ENCODE measurements around the gene PPP1R14D.
"Not testable (repeated sequence)": the region's sequence is repeated elsewhere in the genome, so short reads cannot be mapped to it uniquely, and the experiment has no call there.

PPP1R14D gene, protein sequence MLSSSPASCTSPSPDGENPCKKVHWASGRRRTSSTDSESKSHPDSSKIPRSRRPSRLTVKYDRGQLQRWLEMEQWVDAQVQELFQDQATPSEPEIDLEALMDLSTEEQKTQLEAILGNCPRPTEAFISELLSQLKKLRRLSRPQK
- total RNA-seq = 0 reads per million in 4 donors

DNA sequence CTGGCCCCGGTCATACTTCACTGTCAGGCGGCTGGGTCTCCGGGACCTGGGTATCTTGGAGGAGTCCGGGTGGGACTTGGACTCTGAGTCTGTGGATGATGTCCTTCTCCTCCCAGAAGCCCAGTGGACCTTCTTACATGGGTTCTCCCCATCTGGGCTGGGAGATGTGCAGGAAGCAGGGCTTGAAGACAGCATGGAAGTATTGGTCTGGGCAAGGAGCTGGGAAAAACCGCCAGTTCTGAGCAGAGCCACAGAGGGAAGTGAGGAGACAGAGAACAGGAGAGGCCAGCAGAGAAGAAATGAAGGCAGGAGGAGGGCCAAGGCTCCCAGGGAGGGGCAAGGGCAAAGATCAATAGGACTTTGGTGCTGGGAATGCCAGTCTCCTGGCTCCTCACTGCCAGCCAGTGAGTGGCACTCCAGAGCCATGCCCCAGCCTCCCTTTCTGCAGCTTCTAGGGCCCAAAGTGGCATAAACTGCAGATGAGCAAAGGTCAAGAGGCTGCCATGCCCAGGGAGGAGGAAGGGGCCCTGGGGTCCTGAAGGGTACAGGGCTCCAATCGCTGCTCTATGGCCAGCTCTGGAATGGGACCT, at the start of gene PPP1R14D:
Gene PPP1R14D, minus strand, starts transcription at position 262 of the 590 bp plus-strand sequence. Its CDS starts 67 bp downstream, at position 195.
- DNase-seq = no peak

DNA sequence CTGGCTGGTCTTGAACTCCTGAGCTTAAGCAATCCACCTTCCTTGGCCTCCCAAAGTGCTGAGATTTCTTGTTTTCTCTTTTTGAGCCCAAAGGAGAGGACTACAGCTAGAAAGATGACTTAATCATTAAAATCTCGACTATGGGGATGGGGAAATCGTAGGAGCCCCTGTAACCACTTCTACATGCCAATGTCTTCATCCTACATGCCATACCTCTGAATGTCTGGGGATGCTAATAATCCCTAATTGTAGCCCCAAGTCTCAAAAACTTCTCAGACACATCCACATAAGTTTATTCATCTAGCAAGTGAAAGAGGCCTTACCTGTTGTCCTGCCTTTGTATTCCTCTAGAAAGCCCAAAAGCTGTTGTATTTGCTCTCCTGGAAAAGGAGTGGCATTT, 49.2 kb upstream of the PPP1R14D start:
- no peak for DNase-seq

DNA sequence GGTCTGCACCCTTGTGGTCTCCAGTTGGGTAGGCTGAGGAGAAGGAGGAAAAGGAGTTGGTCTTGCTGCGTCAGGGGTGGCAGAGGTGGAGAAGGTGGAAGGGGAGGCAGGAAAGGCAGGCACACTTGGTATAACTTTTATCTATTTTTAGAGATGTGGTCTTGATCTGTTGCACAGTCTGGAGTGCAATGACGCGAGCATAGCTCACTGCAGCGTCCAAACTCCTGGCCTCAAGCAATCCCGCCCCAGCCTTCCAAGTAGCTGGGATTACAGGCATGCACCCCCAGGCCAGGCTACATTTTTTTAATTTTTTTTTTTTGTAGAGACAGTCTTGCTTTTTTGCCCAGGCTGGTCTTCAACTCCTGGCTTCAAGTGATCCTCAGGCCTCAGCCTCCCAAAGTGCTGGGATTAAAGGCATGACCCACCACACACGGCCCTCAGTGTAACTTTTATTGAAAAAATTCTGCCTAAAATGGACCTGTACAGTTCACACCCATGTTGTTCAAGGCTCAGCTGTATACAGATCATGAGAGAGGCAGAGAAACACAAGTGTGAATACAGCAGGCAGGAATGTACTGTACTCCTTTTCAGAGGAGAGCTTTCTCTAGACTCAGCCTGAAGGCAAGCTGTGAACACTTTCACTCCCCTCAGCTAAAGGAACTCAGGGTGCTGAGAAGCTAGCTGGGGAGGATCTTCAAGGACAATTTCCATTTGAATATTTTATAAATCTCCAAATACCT, 47.7 kb upstream of the PPP1R14D start:
- DNase-seq = no peak

DNA sequence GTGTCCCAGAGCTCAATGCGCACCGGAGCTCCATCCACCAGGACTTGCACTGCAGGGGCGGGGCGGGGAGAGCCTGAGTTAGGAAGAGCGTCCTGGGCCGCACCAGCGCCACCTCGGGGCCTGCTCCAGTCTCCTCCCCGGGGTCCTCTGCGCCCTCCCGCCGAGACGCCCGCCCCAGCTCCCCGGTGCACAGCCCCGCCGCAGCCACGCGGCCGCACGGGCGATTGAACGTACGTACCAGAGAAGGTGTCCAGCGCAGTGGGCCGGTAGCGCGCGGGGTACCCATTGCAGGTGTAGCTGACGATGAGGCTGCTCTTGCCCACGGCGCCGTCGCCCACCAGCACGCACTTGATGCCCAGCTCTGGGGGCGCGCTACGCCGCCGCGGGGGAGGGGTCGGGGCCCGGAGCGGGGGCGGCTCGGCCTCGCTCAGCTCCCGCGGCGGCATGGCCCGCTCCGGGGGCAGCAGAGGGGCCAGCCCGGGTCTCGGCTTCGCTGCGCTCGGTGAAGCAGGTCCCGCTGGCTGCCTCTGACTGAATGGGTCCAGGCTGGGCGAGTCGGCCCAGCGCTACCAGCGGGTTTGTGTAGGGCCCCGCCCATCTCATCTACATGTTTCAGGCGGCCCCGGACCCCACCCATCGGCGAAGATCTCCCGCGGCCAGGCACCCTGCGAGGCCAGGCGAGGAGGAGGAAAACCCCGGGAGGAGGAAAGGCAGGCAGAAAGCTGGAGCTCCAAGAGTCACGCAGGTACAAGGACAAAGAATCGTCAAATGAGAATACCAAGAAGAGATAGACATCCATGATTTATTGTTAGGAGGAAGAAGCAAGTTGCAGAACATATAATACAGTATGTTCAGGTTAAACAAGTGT, 45.4 kb upstream of the PPP1R14D start, which contains the start of gene RHOV:
Gene RHOV, minus strand, starts transcription at position 541 of the 868 bp plus-strand sequence. Its CDS starts 95 bp downstream, at position 446.
- DNase-seq = peak in 4 of 5 donors; percentile 28 to 49 (median 44)

DNA sequence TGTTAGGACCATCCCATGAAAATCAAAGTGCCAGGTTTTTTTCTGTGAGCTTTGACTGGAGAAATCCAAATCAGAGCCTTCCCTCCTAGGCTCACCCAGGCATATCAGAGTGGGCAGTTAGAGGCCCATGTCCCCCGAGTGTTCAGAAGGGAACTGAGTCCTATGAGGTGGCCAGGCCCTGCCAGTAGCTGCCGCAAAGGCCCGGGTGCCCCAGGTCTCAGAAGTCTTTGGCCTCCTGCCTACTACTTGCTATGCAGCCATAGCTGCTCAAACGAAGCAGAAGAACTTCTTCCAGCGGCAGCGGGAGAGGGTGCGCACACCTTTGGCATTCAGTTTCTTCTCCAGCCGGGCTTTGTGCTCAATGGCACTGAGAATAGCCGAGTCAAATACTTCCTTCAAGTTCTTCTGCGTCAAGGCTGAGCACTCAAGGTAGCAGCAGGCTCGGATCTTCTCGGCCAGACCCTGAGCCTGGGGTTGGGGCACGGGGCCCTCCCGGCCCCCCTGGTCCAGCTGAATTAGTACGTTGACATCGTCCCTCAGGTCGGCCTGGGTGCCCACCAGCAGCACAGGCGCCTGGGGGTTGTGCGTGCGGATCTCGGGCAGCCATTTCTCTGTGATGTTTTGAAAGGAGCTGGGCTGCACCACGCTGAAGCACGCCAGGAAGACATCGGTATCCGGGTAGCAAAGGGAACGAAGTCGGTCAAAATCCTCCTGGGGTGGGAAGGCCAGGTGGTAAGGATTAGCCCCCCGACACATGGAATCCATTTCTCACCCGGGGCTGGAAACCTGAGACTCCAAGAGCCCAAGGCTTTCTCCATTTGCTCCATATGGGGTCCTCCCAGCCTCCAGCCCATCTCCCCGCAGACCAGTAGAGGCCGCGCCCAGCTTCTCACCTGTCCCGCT, 44.5 kb upstream of the PPP1R14D start:
- no peak for DNase-seq

DNA sequence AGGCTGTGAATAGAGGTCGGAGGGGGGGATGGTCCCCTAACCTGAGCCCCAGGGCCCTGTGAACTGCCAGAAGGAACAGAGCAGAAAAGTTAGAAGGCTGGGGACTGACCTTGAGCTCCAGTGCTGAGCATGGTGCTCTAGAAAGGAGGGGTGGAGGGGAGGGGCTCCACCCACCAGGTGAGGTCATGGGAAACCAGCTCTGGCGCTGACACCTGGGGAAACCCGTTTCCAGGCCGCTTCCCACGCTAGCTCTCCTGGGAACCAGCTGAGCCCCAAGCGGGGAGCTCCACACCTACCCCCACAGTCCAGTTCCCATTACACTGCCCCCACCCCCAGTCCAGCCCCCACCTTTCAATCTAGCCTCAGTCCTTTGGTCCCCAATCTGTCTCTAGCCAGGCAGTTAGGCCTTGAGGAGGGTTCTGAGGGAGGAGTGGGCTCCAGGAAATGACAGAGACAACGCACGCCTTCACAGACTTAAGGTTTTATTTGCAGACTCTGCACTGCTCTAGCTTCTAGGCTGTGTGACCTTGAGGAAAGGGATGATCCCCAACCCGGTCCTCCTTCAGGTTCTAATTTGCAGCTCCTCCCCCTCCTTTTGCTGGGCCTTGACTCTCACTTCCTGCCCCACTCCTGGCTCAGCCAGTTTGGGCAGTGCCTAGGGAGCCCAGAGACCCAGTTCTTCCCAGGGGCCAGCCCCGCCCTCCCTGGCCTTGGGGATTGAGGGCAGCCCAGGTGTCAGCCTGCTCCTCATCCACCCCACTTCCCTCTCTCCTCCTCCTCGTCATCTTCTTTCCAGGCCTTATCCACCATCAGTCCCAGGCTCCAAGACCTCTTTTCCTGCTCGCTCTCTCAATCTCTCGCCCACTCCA, 43.5 kb upstream of the PPP1R14D start:
- no peak for DNase-seq

DNA sequence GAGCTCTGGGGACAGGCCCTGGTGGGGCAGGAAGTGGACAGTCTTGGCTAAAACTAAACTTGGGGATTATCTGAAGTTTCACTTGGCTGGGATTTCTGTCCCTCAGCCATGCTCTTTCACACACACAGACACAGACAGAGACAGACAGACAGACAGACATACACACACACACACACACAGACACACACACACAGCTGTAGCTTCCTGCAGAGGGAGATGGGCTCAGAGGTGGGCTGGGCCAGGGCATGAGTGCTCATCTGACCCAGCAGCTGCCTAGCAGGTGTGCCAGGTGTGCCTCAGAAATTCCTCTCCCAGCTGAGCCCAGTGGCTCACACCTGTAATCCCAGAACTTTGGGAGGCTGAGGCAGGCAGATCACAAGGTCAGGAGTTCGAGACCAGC, 42.2 kb upstream of the PPP1R14D start:
- no peak for DNase-seq

DNA sequence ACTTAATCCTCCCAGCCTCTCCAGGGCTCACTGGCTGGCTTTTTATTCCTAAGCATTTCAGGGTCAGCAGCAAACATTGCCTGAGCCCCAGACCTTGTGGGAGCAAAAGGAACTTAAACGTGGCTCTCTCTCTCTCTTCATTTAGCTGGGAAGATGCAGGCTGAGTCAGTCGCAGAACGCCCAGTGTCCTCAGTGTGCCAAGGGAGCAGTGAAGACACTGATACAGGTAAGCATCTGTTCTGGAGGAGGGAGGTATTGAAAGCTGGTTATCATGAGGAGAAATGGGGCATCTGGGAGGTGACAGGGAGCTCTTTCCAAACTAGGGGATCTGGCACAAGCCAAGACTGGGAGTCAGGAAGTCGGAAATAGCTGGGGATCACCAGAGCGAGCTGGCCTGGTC, 41.2 kb upstream of the PPP1R14D start:
- no peak for DNase-seq

DNA sequence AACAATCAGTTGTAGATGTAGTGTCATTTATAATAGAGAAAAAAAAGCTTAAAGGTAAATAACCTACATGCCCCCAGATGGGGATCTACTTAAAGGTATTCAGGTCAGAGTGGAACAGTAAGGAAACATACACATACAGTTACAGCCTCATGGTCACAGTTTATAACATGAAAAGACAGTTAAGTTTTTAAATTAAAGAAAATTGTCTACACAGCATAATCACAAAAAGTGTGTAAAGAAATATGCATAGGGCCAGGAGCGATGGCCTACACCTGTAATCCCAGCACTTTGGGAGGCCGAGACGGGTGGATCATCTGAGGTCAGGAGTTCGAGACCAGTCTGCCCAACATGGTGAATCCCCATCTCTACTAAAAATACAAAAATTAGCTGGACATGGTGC, 38.7 kb upstream of the PPP1R14D start:
- no peak for DNase-seq

DNA sequence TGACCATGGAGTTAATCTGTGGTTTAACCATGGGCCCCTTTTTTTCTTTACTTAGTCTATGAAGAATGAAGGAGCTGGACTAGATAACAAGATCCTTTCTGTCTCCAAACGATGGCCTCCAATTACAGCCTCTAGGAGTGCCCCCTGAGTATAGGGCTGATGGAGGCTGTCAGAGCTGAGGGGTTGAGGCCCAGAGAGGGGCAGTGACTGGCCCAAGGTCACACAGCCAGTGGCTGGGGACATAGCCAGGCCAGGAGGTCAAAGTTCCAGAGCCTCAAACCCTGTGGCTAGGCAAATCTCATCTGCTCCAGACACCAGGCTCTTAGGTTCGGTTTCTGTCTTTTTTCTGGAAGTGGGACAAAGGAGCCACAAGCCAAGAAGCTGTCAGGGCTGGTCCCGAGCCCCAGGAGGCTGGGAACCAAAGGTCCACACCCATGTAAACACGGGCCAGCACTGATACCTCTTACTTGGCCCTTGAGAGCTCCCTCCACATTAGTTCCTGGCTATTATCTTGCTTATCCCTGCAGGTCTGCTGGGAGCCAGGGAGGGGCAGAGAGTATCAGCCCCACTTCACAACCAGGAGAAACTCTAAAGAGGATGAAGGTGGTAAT, 35.3 kb upstream of the PPP1R14D start:
- DNase-seq = no peak

DNA sequence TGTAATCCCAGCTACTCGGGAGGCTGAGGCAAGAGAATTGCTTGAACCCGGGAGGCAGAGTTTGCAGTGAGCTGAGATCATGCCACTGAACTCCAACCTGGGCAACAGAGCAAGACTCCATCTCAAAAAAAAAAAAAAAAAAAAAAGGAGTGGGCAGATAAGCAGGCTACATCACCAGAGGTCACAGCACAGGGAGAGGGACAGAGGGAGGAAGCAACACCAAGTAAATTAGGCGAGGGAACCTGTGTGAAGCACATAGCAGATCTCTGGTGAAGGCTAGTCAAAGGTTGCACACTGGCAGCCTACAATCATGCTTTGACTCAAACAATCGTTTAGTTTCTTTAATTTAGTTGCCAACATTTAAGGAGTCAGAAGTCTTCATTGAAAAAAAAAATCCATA, 32.6 kb upstream of the PPP1R14D start:
- DNase-seq = not testable (repeated sequence)

DNA sequence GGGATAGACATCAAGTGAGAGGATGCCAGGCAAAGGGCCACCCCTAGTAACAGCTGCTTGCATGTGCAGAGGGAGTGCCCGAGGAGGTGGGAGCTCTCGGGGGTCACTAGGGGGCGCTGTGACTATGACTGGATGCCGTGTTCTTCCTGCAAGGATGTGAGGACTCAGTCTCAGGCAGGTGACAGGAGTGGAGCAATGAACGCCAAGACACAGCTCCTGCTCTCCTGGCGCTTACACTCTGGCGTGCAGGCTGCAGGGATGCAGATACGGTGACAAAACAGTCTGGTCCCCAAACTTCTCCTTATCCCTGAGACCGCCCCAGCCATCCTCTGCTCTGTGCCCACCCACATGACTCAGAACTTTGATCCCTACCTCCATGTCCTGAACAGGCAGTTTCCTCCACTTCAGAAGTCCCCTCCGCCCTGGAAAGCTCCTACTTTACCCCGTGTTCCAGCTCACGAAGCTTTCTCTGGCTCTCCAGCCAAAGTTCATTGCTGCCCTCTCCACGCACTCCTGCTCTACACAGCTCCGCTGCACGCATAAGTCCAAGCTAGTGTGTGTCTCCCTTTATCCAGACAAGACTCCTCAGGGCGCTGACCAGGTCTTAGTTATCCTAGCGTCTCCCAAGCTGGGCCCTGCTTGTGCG, 30.8 kb upstream of the PPP1R14D start:
- DNase-seq = peak; percentile 55 to 81 (median 71)

DNA sequence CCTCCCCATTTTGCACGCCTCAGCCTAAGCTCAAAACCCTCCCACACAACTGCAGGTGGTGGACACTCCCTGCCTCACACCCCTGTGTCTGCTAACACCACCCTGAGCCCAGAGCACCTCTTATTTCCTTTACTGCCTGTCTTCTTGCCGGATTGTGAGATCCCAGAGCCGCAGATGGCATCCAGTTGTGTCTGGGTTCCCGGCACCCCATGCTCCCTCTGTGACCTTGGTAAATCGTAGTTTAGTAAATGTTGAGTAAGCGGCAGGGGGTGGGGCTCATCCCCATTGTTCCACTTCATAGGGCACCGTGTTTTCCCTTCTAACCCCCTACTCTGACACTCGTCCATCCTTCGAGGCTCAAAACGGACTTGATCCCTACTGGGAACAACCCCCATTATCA, 30.2 kb upstream of the PPP1R14D start:
- DNase-seq = no peak

DNA sequence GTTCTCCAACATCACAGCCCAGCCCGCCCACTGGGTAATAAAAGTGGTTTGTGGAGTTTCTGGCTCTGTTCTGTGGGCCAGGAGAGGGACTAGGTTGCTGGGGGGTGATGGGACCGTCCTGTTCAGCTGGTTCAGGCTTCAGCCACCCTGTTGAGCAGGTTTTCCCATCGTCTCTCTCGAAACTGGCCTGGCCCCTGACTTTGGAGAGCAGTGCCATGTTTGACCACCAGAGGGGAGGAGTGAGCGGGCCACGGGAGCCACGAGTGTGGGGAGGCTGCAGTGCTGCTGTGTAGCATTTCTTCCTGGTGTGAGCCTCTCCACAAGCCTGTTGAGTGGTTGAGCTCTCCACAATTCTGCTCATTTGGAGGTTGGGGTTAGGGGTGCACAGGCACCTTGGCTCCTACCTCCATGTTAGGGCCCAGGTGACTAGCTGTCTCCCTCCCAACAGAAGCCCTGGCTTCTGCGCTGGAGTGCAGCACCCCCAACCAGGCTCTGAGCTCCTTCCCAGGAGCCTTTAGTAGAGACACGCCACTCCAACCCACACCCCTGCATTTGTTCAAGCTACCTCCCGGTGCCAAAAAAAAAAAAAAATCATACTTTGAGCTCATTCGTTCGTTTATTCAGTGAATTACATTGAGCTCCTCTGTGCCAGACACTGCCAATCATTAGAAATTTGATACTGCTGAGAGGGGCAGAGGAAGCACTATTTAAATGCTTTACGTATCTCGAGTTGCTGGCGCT, 29.3 kb upstream of the PPP1R14D start:
- DNase-seq = peak; percentile 44 to 72 (median 62)

DNA sequence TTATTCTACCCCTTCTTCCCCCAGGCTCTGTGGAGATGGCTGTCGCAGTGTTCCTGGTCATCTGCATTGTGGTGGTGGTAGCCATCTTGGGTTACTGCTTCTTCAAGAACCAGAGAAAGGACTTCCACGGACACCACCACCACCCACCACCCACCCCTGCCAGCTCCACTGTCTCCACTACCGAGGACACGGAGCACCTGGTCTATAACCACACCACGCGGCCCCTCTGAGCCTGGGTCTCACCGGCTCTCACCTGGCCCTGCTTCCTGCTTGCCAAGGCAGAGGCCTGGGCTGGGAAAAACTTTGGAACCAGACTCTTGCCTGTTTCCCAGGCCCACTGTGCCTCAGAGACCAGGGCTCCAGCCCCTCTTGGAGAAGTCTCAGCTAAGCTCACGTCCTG, 28.2 kb upstream of the PPP1R14D start:
- DNase-seq = no peak

DNA sequence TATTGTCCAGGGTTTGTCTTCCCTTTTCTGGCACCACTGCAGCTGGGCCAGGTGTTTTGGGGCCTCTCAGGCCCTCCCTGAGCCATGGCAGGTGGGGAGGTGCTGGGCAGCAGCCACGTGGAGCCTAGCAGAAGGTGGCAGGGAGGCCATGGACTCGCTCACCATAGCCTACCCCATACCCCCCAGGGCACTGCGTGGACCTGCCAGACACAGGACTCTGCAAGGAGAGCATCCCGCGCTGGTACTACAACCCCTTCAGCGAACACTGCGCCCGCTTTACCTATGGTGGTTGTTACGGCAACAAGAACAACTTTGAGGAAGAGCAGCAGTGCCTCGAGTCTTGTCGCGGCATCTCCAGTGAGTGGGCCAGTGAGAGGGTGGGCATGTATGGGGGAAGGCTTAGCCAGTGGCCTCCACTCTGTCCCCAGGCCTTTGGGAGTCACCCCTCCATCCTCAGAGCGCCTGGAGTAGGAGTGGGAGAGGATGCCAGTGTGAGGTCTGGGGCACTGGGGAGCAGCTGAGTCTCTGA, 27.3 kb upstream of the PPP1R14D start:
- no peak for DNase-seq

DNA sequence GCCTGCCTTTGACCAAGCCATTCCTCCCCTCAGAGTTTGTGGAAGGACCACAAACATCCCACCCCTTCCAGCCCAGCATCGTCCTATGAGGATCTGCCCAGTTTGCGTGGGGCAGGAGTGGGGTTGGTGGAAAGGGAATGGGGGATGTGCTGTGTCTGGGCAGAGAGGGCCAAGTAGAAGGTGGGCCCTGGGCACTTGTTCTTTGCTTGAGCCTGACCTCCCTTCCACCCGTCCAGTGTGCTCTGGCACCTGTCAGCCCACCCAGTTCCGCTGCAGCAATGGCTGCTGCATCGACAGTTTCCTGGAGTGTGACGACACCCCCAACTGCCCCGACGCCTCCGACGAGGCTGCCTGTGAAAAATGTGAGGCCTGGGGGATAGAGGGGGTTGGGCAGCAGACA, 25.7 kb upstream of the PPP1R14D start:
- DNase-seq = no peak

DNA sequence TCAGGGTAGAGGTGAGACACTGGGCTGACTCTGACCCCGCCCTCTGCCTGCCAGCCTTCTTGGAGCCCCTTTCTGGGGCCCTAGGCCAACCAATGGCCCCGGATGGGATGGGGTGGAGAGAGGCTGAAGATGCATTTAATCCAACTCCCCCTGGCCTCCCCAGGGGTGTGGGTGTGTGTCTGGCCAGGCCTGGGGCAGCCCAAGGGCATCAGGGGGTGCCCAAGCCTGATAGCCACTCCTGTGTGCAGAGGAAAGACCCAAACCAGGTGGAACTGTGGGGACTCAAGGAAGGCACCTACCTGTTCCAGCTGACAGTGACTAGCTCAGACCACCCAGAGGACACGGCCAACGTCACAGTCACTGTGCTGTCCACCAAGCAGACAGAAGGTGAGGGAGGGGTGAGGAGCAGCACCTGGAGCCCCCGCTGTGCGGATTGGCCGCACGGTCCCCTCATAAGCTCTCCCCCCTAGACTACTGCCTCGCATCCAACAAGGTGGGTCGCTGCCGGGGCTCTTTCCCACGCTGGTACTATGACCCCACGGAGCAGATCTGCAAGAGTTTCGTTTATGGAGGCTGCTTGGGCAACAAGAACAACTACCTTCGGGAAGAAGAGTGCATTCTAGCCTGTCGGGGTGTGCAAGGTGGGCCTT, 24.9 kb upstream of the PPP1R14D start:
- no peak for DNase-seq
